NCI-H187 (cell line): ENCODE measurements around the gene ZNF446.
"Not testable (repeated sequence)": the region's sequence is repeated elsewhere in the genome, so short reads cannot be mapped to it uniquely, and the experiment has no call there.

ENCODE experiments used
- DNase-seq, 2 experiments: peaks; one replicate each; lab custom pipeline; 2025; lab: John Stamatoyannopoulos, UW

ZNF446 gene

GRCh38 chr19:58475714-58476497, at the start of gene ZNF446:
Gene ZNF446, plus strand, starts transcription at chr19:58476352. Its CDS starts 867 bp downstream, at chr19:58477219.
- DNase-seq = peak; percentile 92 to 95

GRCh38 chr19:58428617-58429016, 47.5 kb upstream of the ZNF446 start:
- DNase-seq = no peak

GRCh38 chr19:58429745-58430144, 46.4 kb upstream of the ZNF446 start:
- DNase-seq = no peak

- no peak for DNase-seq
These were observed 41.9 kb upstream of the ZNF446 start for GRCh38 chr19:58434217-58434616.

GRCh38 chr19:58439576-58440554, 36.3 kb upstream of the ZNF446 start, which contains the start of gene ZNF132:
Gene ZNF132, minus strand, starts transcription at chr19:58440153. Its CDS starts 332 bp downstream, at chr19:58439821.
- peak; percentile 91 to 93 for DNase-seq

- no peak for DNase-seq
These were observed 35.6 kb upstream of the ZNF446 start for GRCh38 chr19:58440556-58440955.

GRCh38 chr19:58442986-58443385, 33.2 kb upstream of the ZNF446 start:
- not testable (repeated sequence) for DNase-seq

- DNase-seq = not testable (repeated sequence)
These were observed 27.3 kb upstream of the ZNF446 start for GRCh38 chr19:58448860-58449259.

GRCh38 chr19:58449980-58450379, 26.2 kb upstream of the ZNF446 start:
- not testable (repeated sequence) for DNase-seq

GRCh38 chr19:58450856-58451357, 25.2 kb upstream of the ZNF446 start:
- DNase-seq = no peak

GRCh38 chr19:58451358-58452101, 24.6 kb upstream of the ZNF446 start, which contains the start of gene ZNF324B:
Gene ZNF324B, plus strand, starts transcription at chr19:58451622. Its CDS starts 2,080 bp downstream, at chr19:58453702.
- DNase-seq = peak; percentile 93 to 97

GRCh38 chr19:58453743-58454142, 22.4 kb upstream of the ZNF446 start:
- no peak for DNase-seq

GRCh38 chr19:58455306-58455705, 20.8 kb upstream of the ZNF446 start:
- DNase-seq = no peak

- no peak for DNase-seq
These were observed 20.0 kb upstream of the ZNF446 start for GRCh38 chr19:58456111-58456510.

- DNase-seq = no peak
These were observed 16.1 kb upstream of the ZNF446 start for GRCh38 chr19:58460039-58460438.

- no peak for DNase-seq
These were observed 9.9 kb upstream of the ZNF446 start for GRCh38 chr19:58466089-58466759.

GRCh38 chr19:58466760-58467589, 9.2 kb upstream of the ZNF446 start, which contains the start of gene ZNF324:
Gene ZNF324, plus strand, starts transcription at chr19:58467080. Its CDS starts 2,106 bp downstream, at chr19:58469186.
- peak; percentile 94 to 98 for DNase-seq

GRCh38 chr19:58468216-58468839, 7.8 kb upstream of the ZNF446 start:
- DNase-seq = no peak

GRCh38 chr19:58469241-58470013, 6.7 kb upstream of the ZNF446 start:
- no peak for DNase-seq
